Brain microvascular endothelial cell (primary cell): Measurements from ENCODE around the gene COG1.

Experiments used
- DNase-seq: peaks from one replicate; pipeline ENCODE4 v3.0.0-alpha.2; 2020
- H3K27ac ChIP-seq: fragments of 250-450 bp; sonication (Bioruptor Pico); 2 replicates; pipeline ENCODE4 v1.5.1; 2020; ENCODE audit warnings: mild to moderate bottlenecking, moderate library complexity
- H3K27me3 ChIP-seq: fragments of 250-450 bp; sonication (Bioruptor Pico); replicated peaks from 2 replicates; pipeline ENCODE4 v1.5.1; 2020; ENCODE audit warnings: mild to moderate bottlenecking
- H3K36me3 ChIP-seq: fragments of 250-450 bp; sonication (Bioruptor Pico); replicated peaks from 2 replicates; pipeline ENCODE4 v1.5.1; 2020; ENCODE audit warnings: mild to moderate bottlenecking
- H3K4me3 ChIP-seq: 2 replicates; pipeline ENCODE4 v1.5.1; 2011; ENCODE audit warnings: low read depth, mild to moderate bottlenecking, control low read depth, low read length, moderate library complexity
- CTCF ChIP-seq: IDR thresholded peaks from 2 replicates; pipeline ENCODE4 v1.5.1; 2011; ENCODE audit warnings: low read depth, mild to moderate bottlenecking, moderate library complexity, low read length, control low read depth, inconsistent platforms; ENCODE audit errors: missing control alignments
- in situ Hi-C: cut with HindIII; loops from 2 replicates; pipeline ENCODE4 v1.10.0; 2017; ENCODE audit warnings: low sequenced_read_pairs, low pct_ligation_motif_present

The COG1 gene

GRCh38 chr17:73256220-73256619, 63.4 kb downstream of the COG1 start:
- Histone ChIP-seq H3K27ac (no peak overlapping the region), H3K4me3 (no peak overlapping the region), H3K36me3 (no peaks in the 10 kb centered on the region), H3K27me3 (no peaks in the 10 kb centered on the region)
- no peak for DNase-seq
- in situ Hi-C loops: no loop called here
- TF ChIP-seq CTCF: no peak

- H3K36me3 ChIP-seq: no peaks in the 10 kb centered on the region
- H3K4me3 ChIP-seq: no peak overlapping the region
- no peak for TF ChIP-seq CTCF
- H3K27ac ChIP-seq: no peak overlapping the region
- H3K27me3 ChIP-seq: no peaks in the 10 kb centered on the region
- no peak for DNase-seq
- in situ Hi-C loops: no loop called here
Observed at GRCh38 chr17:73257516-73257915, 64.7 kb downstream of the COG1 start.
